Endodermal cell (in vitro differentiated cells): ENCODE results near the gene IQCH. TPM values are rescaled to one million over a fixed set of nuclear protein-coding genes. Genes with fewer than 3 reads are reported as not detected.

Source experiments
- DNase-seq: peaks from one replicate; pipeline ENCODE4 v3.0.0-alpha.2; 2017
- H3K27ac ChIP-seq: 2 replicates; pipeline ENCODE4 v1.5.1; 2013; ENCODE audit warnings: mild to moderate bottlenecking, low read depth, low read length, moderate library complexity
- H3K27me3 ChIP-seq: 2 replicates; pipeline ENCODE4 v1.6.1; 2013; ENCODE audit warnings: mild to moderate bottlenecking, low read length, moderate library complexity; ENCODE audit not compliant: insufficient read depth, control insufficient read depth, poor library complexity, severe bottlenecking
- H3K36me3 ChIP-seq: 2 replicates; pipeline ENCODE4 v1.7.0; 2013; ENCODE audit warnings: mild to moderate bottlenecking, low read length, moderate library complexity; ENCODE audit not compliant: control insufficient read depth, insufficient read depth
- H3K4me1 ChIP-seq: one replicate; pipeline ENCODE4 v1.7.0; 2013; ENCODE audit warnings: low read length; ENCODE audit not compliant: control insufficient read depth, insufficient read depth
- H3K4me3 ChIP-seq: 2 replicates; pipeline ENCODE4 v1.5.1; 2013; ENCODE audit warnings: mild to moderate bottlenecking, low read length, moderate library complexity
- H3K9ac ChIP-seq: 2 replicates; pipeline ENCODE4 v1.6.1; 2013; ENCODE audit warnings: mild to moderate bottlenecking, low read length, moderate library complexity; ENCODE audit not compliant: poor library complexity, severe bottlenecking; ENCODE audit errors: extremely low read depth
- H3K9me3 ChIP-seq: 2 replicates; pipeline ENCODE4 v1.6.1; 2013; ENCODE audit warnings: mild to moderate bottlenecking, low read length, moderate library complexity; ENCODE audit not compliant: control insufficient read depth
- H3K27ac Mint-ChIP-seq: 2 replicates; pipeline ENCODE4 v1.8.0; 2020; ENCODE audit warnings: mixed read lengths
- H3K27me3 Mint-ChIP-seq: 2 replicates; pipeline ENCODE4 v1.8.0; 2021; ENCODE audit warnings: mild to moderate bottlenecking, mixed read lengths; ENCODE audit not compliant: insufficient read depth
- H3K36me3 Mint-ChIP-seq: 2 replicates; pipeline ENCODE4 v1.8.0; 2020; ENCODE audit warnings: low read depth, mixed read lengths
- H3K4me1 Mint-ChIP-seq: 2 replicates; pipeline ENCODE4 v1.8.0; 2020; ENCODE audit warnings: mixed read lengths
- H3K4me3 Mint-ChIP-seq: 2 replicates; pipeline ENCODE4 v1.8.0; 2020; ENCODE audit warnings: mild to moderate bottlenecking, moderate library complexity, mixed read lengths
- H3K9me3 Mint-ChIP-seq: 2 replicates; pipeline ENCODE4 v1.8.0; 2020; ENCODE audit warnings: mild to moderate bottlenecking, mixed read lengths
- WGBS, 2 experiments: methylation state at CpG; one replicate each; pipeline versions ENCODE4 v1.1.5 to v1.1.7; 2013; ENCODE audit warnings: missing lambda C conversion rate in 2 of 2, mixed read lengths in 1 of 2; ENCODE audit not compliant: insufficient coverage in 1 of 2, insufficient read length in 1 of 2; 5-methylcytosine and 5-hydroxymethylcytosine counted together
- total RNA-seq, 2 donors: library from RNA; stranded (reverse); fragmentation: NEBNext Ultra II Directional in 1 of 2; extraction: Animal tissue kit (Norgen Biotek cat#: 25700) in 1 of 2; gene quantifications; 2 replicates in 1 of 2; 3 replicates in 1 of 2; pipeline ENCODE4 v1.2.1, GENCODE V29; 2021
- TF ChIP-seq, protein P1 (sequence below): fragments of 200-600 bp; sonication (generic); conservative IDR thresholded peaks from 2 replicates; pipeline ENCODE4 v1.5.0; 2021; ENCODE audit warnings: antibody characterized with exemption, mild to moderate bottlenecking

Gene IQCH
- total RNA-seq, 2 donors from 2014 or later: 6.2 to 12.8 TPM

DNA sequence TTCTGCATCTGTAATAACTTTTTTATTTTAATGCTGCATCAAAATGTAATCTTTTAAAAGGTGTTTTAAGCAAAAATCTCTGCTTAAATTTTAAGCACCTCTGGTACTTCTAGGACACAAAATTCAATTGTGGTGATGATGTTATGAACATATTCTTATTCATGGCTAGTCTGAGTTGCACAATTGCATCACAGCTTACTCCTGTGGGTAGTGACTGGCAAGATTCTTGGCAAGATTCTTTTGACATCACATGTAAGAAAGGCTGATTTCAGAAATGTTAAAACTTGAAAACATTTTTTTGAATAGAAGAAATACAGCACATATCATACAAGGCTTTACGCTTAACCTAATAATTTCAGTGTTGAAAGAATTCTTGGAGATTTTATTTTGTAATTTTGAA, 35.7 kb downstream of the IQCH start:
- Histone ChIP-seq H3K27me3 (no peaks in the 10 kb centered on the region), H3K4me1 (no peaks in the 10 kb centered on the region), H3K9ac (no peak overlapping the region), H3K27ac (no peak overlapping the region), H3K9me3 (peaks cover 6% of the 10 kb centered on the region), H3K36me3 (no peaks in the 10 kb centered on the region), H3K4me3 (no peak overlapping the region)
- Mint-ChIP-seq H3K9me3 (peaks cover 10% of the 10 kb centered on the region), H3K27ac (no peak overlapping the region), H3K36me3 (no peaks in the 10 kb centered on the region), H3K27me3 (no peaks in the 10 kb centered on the region), H3K4me1 (no peaks in the 10 kb centered on the region), H3K4me3 (no peak overlapping the region)
- TF ChIP-seq, protein P1, sequence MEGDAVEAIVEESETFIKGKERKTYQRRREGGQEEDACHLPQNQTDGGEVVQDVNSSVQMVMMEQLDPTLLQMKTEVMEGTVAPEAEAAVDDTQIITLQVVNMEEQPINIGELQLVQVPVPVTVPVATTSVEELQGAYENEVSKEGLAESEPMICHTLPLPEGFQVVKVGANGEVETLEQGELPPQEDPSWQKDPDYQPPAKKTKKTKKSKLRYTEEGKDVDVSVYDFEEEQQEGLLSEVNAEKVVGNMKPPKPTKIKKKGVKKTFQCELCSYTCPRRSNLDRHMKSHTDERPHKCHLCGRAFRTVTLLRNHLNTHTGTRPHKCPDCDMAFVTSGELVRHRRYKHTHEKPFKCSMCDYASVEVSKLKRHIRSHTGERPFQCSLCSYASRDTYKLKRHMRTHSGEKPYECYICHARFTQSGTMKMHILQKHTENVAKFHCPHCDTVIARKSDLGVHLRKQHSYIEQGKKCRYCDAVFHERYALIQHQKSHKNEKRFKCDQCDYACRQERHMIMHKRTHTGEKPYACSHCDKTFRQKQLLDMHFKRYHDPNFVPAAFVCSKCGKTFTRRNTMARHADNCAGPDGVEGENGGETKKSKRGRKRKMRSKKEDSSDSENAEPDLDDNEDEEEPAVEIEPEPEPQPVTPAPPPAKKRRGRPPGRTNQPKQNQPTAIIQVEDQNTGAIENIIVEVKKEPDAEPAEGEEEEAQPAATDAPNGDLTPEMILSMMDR: no peak
- DNase-seq: no peak
- WGBS, 2 experiments: 83 to 100% methylated on average over 1 of the region's 1 CpG

DNA sequence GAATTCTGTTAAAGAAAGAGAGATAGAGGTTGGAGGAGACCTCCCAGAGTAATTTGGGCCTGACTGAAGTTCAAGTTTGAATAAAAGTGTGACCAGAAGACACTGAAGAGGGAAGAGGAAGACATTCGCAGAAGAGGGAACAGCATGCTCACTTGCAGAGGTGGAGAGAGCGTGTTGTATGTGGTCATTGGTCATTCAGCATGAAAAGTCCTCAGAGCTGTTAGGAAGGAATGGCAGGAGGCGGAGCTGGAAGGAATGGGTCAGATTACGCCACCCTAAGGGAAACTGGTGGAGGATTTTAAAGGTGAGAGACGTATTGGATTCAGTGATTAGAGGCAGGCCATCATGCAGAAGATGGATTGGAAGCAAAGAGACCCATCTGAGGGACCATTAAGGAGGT, 41.6 kb downstream of the IQCH start:
- Histone ChIP-seq H3K27me3 (no peaks in the 10 kb centered on the region), H3K4me3 (no peak overlapping the region), H3K27ac (no peak overlapping the region), H3K9ac (no peak overlapping the region), H3K36me3 (no peaks in the 10 kb centered on the region), H3K9me3 (no peaks in the 10 kb centered on the region), H3K4me1 (no peaks in the 10 kb centered on the region)
- Mint-ChIP-seq H3K4me1 (peaks cover 8% of the 10 kb centered on the region), H3K9me3 (no peaks in the 10 kb centered on the region), H3K27me3 (no peaks in the 10 kb centered on the region), H3K36me3 (no peaks in the 10 kb centered on the region), H3K27ac (no peak overlapping the region), H3K4me3 (no peak overlapping the region)
- TF ChIP-seq, protein P1: no peak
- 69 to 81% methylated on average over 5 of the region's 5 CpGs for WGBS, 2 experiments
- DNase-seq: peak; percentile 79

DNA sequence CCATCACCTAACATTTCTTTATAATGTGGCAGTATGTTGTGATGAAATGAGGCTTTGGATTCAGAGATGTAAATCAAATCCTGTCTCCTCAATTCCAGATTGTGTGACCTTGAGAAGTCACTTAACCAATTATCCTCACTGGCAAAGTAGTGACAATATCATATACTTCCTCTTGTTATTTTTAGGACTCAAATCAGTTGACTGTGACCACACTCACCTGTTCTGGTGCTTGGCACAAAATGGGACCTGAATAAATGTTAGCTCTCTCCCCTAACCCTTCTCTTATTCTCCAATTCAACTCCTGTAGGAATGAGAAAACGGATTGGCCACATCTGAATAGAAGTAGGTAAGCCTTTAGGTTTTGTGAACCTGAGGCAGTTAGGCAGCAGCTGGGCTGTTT, 42.1 kb downstream of the IQCH start:
- H3K27me3 ChIP-seq: no peaks in the 10 kb centered on the region
- no peaks in the 10 kb centered on the region for H3K9me3 ChIP-seq
- WGBS, 2 experiments: 73% methylated on average over 1 of the region's 1 CpG; no CpG with 5 or more reads in 1 of the 2 experiments
- no peak overlapping the region for H3K9ac ChIP-seq
- Mint-ChIP-seq H3K36me3 (no peaks in the 10 kb centered on the region), H3K27ac (no peak overlapping the region), H3K27me3 (no peaks in the 10 kb centered on the region), H3K4me1 (peaks cover 8% of the 10 kb centered on the region), H3K4me3 (no peak overlapping the region), H3K9me3 (no peaks in the 10 kb centered on the region)
- no peak for DNase-seq
- TF ChIP-seq, protein P1: no peak
- H3K27ac ChIP-seq: no peak overlapping the region
- no peaks in the 10 kb centered on the region for H3K36me3 ChIP-seq
- H3K4me1 ChIP-seq: no peaks in the 10 kb centered on the region
- no peak overlapping the region for H3K4me3 ChIP-seq
